Natural killer cell treated with Interleukin-12 subunit alpha and Interleukin-12 subunit beta and Interleukin-15 and Interleukin-18, amount 100 ng/mL, for 72 hours (primary cell): Measurements from ENCODE around the gene CD7. TPM values are rescaled to one million over a fixed set of nuclear protein-coding genes. Genes with fewer than 3 reads are reported as not detected.

ENCODE experiments used
- ATAC-seq, 2 donors: fragments of 150-1000 bp; cut with Tn5 transposase in 1 of 2; sonication (Bioruptor Pico), chemical (Tn5 transposase) in 1 of 2; 2 replicates each; pipeline ENCODE4 v1.10.0; 2021
- DNase-seq: peaks from one replicate; pipeline ENCODE4 v3.0.0; 2022; ENCODE audit warnings: low spot score
- H3K27ac Mint-ChIP-seq, 2 donors: 1 replicate in 1 of 2; 2 replicates in 1 of 2; pipeline ENCODE4 v1.8.0; 2022; ENCODE audit warnings: mixed read lengths in 2 of 2, mild to moderate bottlenecking in 1 of 2, moderate library complexity in 1 of 2
- H3K27me3 Mint-ChIP-seq, 2 donors: 1 replicate in 1 of 2; 2 replicates in 1 of 2; pipeline ENCODE4 v1.8.0; 2022; ENCODE audit warnings: mixed read lengths in 2 of 2
- H3K36me3 Mint-ChIP-seq: one replicate; pipeline ENCODE4 v1.8.0; 2022; ENCODE audit warnings: mixed read lengths
- H3K4me1 Mint-ChIP-seq, 2 donors: 1 replicate in 1 of 2; 2 replicates in 1 of 2; pipeline ENCODE4 v1.8.0; 2022; ENCODE audit warnings: low read depth in 2 of 2, mixed read lengths in 2 of 2, mild to moderate bottlenecking in 1 of 2
- H3K4me3 Mint-ChIP-seq: one replicate; pipeline ENCODE4 v1.8.0; 2022; ENCODE audit warnings: mixed read lengths
- H3K9me3 Mint-ChIP-seq: 2 replicates; pipeline ENCODE4 v1.8.0; 2022; ENCODE audit warnings: mixed read lengths
- total RNA-seq, 2 donors: library from RNA; stranded (reverse); gene quantifications; one replicate each; pipeline ENCODE4 v1.2.3, GENCODE V29; 2022

CD7 gene
- total RNA-seq, 2 donors from 2014 or later, result 61.8 to 73.6 TPM

GRCh38 chr17:82319619-82320062 lies 2.2 kb upstream of the CD7 start:
- Mint-ChIP-seq H3K27me3 (no peaks in the 10 kb centered on the region), H3K4me3 (no peak overlapping the region), H3K9me3 (no peaks in the 10 kb centered on the region), H3K36me3 (no peaks in the 10 kb centered on the region), H3K4me1 (peaks cover 17 to 18% of the 10 kb centered on the region in 2 donors), H3K27ac (no peak overlapping the region)
- ATAC-seq (no peak), DNase-seq (no peak)

DNA sequence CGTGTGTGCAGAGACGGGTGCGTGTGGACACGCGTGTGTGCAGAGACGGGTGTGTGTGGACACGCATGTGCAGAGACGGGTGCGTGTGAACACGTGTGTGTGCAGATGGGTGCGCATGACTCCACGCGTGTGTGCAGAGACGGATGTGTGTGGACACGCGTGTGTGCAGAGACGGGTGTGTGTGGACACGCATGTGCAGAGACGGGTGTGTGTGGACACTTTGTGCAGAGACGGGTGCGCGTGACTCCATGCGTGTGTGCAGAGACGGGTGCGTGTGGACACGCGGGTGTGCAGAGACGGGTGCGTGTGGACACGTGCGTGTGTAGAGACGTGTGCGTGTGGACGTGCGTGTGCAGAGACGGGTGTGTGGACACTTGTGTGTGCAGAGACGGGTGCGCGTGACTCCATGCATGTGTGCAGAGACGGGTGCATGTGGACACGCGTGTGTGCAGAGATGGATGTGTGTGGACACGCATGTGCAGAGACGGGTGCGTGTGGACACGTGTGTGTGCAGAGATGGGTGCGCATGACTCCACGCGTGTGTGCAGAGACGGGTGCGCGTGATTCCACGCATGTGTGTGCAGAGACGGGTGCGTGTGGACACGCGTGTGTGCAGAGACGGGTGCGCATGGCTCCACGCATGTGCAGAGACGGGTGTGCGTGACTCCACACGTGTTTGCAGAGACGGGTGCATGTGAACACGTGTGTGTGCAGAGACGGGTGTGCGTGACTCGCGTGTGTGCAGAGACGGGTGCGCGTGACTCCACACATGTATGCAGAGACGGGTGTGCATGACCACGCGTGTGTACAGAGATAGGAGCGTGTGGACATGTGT lies 1.6 kb upstream of the CD7 start:
- DNase-seq, result no peak
- H3K27ac Mint-ChIP-seq, result no peak overlapping the region
- peaks cover 17 to 18% of the 10 kb centered on the region in 2 donors for H3K4me1 Mint-ChIP-seq
- no peak for ATAC-seq
- no peaks in the 10 kb centered on the region for H3K27me3 Mint-ChIP-seq
- H3K36me3 Mint-ChIP-seq, result no peaks in the 10 kb centered on the region
- no peaks in the 10 kb centered on the region for H3K9me3 Mint-ChIP-seq
- no peak overlapping the region for H3K4me3 Mint-ChIP-seq

GRCh38 chr17:82318169-82318498 lies 726 bp upstream of the CD7 start:
- no peak for DNase-seq
- no peak overlapping the region for H3K27ac Mint-ChIP-seq
- H3K4me3 Mint-ChIP-seq, result no peak overlapping the region
- no peaks in the 10 kb centered on the region for H3K9me3 Mint-ChIP-seq
- no peak for ATAC-seq
- H3K36me3 Mint-ChIP-seq, result no peaks in the 10 kb centered on the region
- H3K4me1 Mint-ChIP-seq, result peaks cover 17 to 22% of the 10 kb centered on the region in 2 donors
- no peaks in the 10 kb centered on the region for H3K27me3 Mint-ChIP-seq

DNA sequence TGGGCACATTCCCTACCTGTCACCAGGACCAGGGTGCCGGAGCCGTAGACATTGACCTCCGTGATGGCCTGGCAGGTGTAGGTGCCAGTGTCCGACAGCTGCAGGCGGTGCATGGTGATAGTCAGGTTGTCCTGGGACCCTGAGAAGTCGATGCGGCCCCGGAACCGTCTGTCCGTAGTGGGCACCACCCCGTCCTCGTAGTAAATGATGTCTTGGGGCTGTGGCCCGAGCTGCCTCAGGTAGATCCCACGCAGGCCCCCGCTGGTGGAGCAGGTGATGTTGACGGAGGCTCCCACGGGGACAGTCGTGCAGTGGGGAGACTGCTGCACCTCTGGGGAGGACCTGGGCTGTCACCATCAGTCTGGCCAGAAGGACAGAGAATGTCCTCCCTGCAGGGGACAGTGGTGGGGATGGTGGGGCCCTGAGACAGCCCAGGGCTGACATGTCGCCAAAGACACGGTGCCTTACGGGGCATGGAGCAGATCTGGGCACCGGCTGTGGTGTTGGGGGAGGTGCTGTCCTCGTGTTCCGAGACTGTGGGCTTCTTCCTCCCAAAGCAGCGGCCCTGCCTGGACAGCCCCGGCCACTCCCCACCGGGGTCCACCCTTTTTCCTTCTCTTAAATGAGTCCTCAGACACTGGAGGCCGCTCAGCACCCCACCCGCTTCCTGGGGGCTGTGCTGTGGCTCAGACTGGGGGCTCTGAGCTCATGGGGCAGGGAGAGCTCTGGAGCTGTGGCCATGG lies 586 bp downstream of the CD7 start:
- H3K9me3 Mint-ChIP-seq, result no peaks in the 10 kb centered on the region
- ATAC-seq (peak; percentile 39 to 44), DNase-seq (no peak)
- no peaks in the 10 kb centered on the region for H3K36me3 Mint-ChIP-seq
- no peaks in the 10 kb centered on the region for H3K27me3 Mint-ChIP-seq
- peaks cover 17 to 22% of the 10 kb centered on the region in 2 donors for H3K4me1 Mint-ChIP-seq
- no peak overlapping the region for H3K27ac Mint-ChIP-seq
- peak overlapping the region; percentile 84 for H3K4me3 Mint-ChIP-seq

DNA sequence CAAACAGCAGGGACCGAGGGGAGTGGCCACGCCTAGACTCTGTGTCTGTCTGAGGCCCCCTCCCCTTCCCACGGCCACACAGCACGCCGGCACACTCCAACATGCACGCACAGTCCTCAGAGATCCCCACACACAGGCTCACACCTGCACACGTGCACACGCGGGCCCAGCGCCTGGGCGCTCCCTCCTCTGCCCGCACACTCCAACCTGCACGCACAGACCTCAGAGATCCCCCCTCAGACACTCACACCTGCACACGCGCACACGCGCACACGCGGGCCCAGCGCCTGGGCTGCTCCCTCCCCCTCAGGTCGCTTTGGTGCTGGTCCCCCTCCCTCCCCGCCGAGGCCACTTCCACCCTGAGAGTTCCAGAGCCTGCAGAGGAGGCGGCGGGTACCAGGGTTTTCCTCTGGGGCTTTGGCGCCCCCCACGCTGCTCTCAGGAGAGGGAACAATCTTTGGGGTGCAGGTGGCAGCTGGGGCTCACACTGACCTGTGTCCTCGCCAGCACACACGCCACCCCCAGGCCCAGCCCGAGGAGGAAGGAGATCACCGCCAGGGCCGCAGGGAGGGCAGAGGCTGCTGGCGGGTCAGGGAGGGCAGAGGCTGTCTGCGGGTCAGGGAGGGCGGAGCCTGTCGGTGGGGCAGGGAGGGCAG lies 1.6 kb downstream of the CD7 start:
- H3K4me1 Mint-ChIP-seq, result peaks cover 12 to 19% of the 10 kb centered on the region in 2 donors
- no peak for DNase-seq
- H3K4me3 Mint-ChIP-seq, result peak overlapping the region; percentile 84
- ATAC-seq, result peak; percentile 65 to 76
- peak overlapping the region in 1 of 2 donors; percentile 45 for H3K27ac Mint-ChIP-seq
- no peaks in the 10 kb centered on the region for H3K9me3 Mint-ChIP-seq
- no peaks in the 10 kb centered on the region for H3K27me3 Mint-ChIP-seq
- H3K36me3 Mint-ChIP-seq, result no peaks in the 10 kb centered on the region

- DNase-seq, result no peak
- no peaks in the 10 kb centered on the region for H3K36me3 Mint-ChIP-seq
- no peaks in the 10 kb centered on the region for H3K27me3 Mint-ChIP-seq
- H3K9me3 Mint-ChIP-seq, result no peaks in the 10 kb centered on the region
- ATAC-seq, result no peak
- peak overlapping the region; percentile 84 for H3K4me3 Mint-ChIP-seq
- H3K4me1 Mint-ChIP-seq, result peaks cover 12 to 22% of the 10 kb centered on the region in 2 donors
- H3K27ac Mint-ChIP-seq, result no peak overlapping the region
These were observed 2.4 kb downstream of the CD7 start for GRCh38 chr17:82314727-82315605.

DNA sequence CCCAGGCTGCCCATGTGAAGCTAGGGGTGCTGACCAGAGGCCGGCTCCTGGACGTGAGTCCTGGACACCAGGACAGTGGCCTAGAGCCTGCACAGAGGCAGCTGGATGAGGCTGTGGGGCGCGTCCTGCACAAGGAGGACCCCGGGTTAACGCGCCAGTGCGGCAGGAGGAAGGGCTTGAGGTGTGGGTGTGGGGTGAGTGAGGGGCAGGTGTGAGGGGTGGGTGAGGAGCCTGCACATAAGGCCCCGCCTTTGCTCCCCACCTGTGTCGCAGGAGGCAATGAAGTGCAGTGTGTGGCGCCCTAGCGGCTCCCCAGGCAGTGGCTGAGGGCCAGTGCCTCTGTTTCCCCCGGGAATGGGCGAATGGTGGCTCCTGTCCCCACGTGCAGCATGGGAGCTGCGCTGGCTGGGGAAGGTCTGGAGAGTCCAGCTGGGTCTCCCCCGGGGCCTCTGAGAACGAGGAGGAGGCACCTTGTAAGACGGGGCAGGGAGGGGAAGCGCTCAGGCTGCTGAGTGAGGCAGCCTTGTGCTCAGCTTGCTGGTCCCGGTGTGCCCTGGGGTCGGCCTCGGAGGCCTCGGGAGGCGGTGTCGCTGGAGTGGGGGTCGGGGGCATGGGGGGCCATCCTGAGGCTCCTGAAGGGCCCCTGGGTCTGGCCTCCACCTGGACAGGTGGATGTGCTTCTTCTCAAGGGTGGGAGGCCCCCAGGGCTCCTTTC lies 3.2 kb downstream of the CD7 start:
- peaks cover 12 to 23% of the 10 kb centered on the region in 2 donors for H3K4me1 Mint-ChIP-seq
- H3K4me3 Mint-ChIP-seq, result peak overlapping the region; percentile 6
- H3K27me3 Mint-ChIP-seq, result no peaks in the 10 kb centered on the region
- DNase-seq (no peak), ATAC-seq (no peak)
- H3K36me3 Mint-ChIP-seq, result no peaks in the 10 kb centered on the region
- H3K27ac Mint-ChIP-seq, result peak overlapping the region in 1 of 2 donors; percentile 50
- no peaks in the 10 kb centered on the region for H3K9me3 Mint-ChIP-seq

DNA sequence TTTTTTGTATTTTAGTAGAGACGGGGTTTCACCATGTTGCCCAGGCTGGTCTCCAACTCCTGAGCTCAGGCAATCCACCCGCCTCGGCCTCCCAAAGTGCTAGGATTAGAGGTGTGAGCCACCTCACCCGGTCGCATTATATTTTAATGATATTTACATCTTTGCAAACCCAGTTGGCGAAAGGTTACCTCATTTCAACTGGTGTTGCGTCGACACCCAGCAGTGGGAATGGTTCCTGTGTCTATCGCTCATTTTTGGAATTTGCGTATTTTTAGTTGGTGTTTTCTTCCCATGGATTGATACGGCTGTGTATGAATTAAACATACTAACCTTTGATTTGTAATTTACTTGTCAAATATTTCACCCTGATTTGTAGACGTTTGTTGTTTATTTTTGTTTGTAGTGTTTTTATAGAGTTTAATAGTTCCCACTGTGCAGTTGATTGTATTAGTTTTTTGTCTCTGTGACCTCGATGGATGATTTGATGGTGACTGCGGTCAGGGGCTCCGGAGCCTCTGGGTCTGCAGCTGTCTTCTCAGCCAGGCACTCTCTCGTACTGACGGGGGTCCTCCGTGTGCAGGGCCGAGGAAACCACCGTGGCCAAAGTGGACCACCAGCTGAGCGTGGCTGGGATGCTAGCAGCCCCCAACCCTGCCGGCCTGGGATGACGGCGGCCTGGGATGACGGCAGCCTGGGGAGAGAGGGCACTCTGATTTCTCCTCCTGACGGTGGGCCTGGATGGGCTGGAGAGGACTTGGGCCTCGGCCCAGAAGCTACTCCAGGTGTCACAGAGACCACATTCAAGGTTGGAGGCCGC lies 4.0 kb downstream of the CD7 start:
- peak overlapping the region; percentile 6 for H3K4me3 Mint-ChIP-seq
- no peak for DNase-seq
- H3K9me3 Mint-ChIP-seq, result no peaks in the 10 kb centered on the region
- peaks cover 18 to 29% of the 10 kb centered on the region in 2 donors for H3K4me1 Mint-ChIP-seq
- H3K27me3 Mint-ChIP-seq, result no peaks in the 10 kb centered on the region
- peak overlapping the region in 1 of 2 donors; percentile 50 for H3K27ac Mint-ChIP-seq
- ATAC-seq, result no peak
- no peaks in the 10 kb centered on the region for H3K36me3 Mint-ChIP-seq

GRCh38 chr17:82311971-82312370 lies 5.4 kb downstream of the CD7 start:
- Mint-ChIP-seq H3K27me3 (no peaks in the 10 kb centered on the region), H3K27ac (no peak overlapping the region), H3K36me3 (no peaks in the 10 kb centered on the region), H3K9me3 (no peaks in the 10 kb centered on the region), H3K4me1 (peaks cover 19 to 31% of the 10 kb centered on the region in 2 donors), H3K4me3 (no peak overlapping the region)
- ATAC-seq, result no peak
- no peak for DNase-seq

- no peak for DNase-seq
- H3K4me1 Mint-ChIP-seq, result peaks cover 26 to 31% of the 10 kb centered on the region in 2 donors
- no peak for ATAC-seq
- no peaks in the 10 kb centered on the region for H3K36me3 Mint-ChIP-seq
- no peaks in the 10 kb centered on the region for H3K27me3 Mint-ChIP-seq
- no peaks in the 10 kb centered on the region for H3K9me3 Mint-ChIP-seq
- no peak overlapping the region for H3K27ac Mint-ChIP-seq
- no peak overlapping the region for H3K4me3 Mint-ChIP-seq
These were observed 6.5 kb downstream of the CD7 start for GRCh38 chr17:82310877-82311276.

- peaks cover 30 to 32% of the 10 kb centered on the region in 2 donors for H3K4me1 Mint-ChIP-seq
- H3K27ac Mint-ChIP-seq, result peak overlapping the region in 1 of 2 donors; percentile 67
- H3K27me3 Mint-ChIP-seq, result no peaks in the 10 kb centered on the region
- H3K4me3 Mint-ChIP-seq, result no peak overlapping the region
- no peak for DNase-seq
- no peak for ATAC-seq
- no peaks in the 10 kb centered on the region for H3K36me3 Mint-ChIP-seq
- no peaks in the 10 kb centered on the region for H3K9me3 Mint-ChIP-seq
These were observed 7.5 kb downstream of the CD7 start for GRCh38 chr17:82309656-82310570.
